GM23248 (cell line): ENCODE results near the gene KIF6. TPM values are rescaled to one million over a fixed set of nuclear protein-coding genes. Genes with fewer than 3 reads are reported as not detected.
A peak's percentile ranks its signal among the peaks of the same experiment; 100 is the strongest.

Experiments
- DNase-seq: peaks from one replicate; pipeline ENCODE4 v3.0.0-alpha.2; 2015
- H2AFZ ChIP-seq: fragments of 200-600 bp; sonication (generic); 2 replicates; pipeline ENCODE4 v1.6.1; 2016; ENCODE audit warnings: antibody characterized with exemption
- H3F3A ChIP-seq: fragments of 200-600 bp; sonication (generic); 2 replicates; pipeline ENCODE4 v1.6.1; 2016; ENCODE audit warnings: mild to moderate bottlenecking, antibody characterized with exemption, mixed run types; ENCODE audit not compliant: insufficient read depth
- H3K27ac ChIP-seq: fragments of 200-600 bp; sonication (generic); 2 replicates; pipeline ENCODE4 v1.5.1; 2016; ENCODE audit warnings: mild to moderate bottlenecking
- H3K27me3 ChIP-seq: fragments of 200-600 bp; sonication (generic); replicated peaks from 2 replicates; pipeline ENCODE4 v1.6.1; 2016; ENCODE audit warnings: mild to moderate bottlenecking; ENCODE audit not compliant: insufficient read depth
- H3K36me3 ChIP-seq: fragments of 200-600 bp; sonication (generic); 2 replicates; pipeline ENCODE4 v1.6.1; 2016; ENCODE audit warnings: low read depth, mild to moderate bottlenecking
- H3K4me1 ChIP-seq: fragments of 200-600 bp; sonication (generic); 2 replicates; pipeline ENCODE4 v1.6.1; 2016; ENCODE audit warnings: mild to moderate bottlenecking; ENCODE audit not compliant: insufficient read depth
- H3K4me2 ChIP-seq: fragments of 200-600 bp; sonication (generic); one replicate; pipeline ENCODE4 v1.6.1; 2016; ENCODE audit warnings: mild to moderate bottlenecking; ENCODE audit not compliant: unreplicated experiment
- H3K4me3 ChIP-seq: fragments of 200-600 bp; sonication (generic); 2 replicates; pipeline ENCODE4 v1.5.1; 2016; ENCODE audit warnings: mild to moderate bottlenecking
- H3K79me2 ChIP-seq: fragments of 200-600 bp; sonication (generic); 2 replicates; pipeline ENCODE4 v1.6.1; 2016; ENCODE audit warnings: mild to moderate bottlenecking; ENCODE audit not compliant: insufficient read depth
- H3K9ac ChIP-seq: fragments of 200-600 bp; sonication (generic); 2 replicates; pipeline ENCODE4 v1.6.1; 2016; ENCODE audit warnings: mild to moderate bottlenecking
- H3K9me2 ChIP-seq: fragments of 200-600 bp; sonication (generic); 2 replicates; pipeline ENCODE4 v1.6.1; 2016; ENCODE audit warnings: mixed run types, mild to moderate bottlenecking, moderate library complexity; ENCODE audit not compliant: insufficient read depth
- H3K9me3 ChIP-seq: fragments of 200-600 bp; sonication (generic); one replicate; pipeline ENCODE4 v1.6.1; 2017; ENCODE audit warnings: low read depth
- H4K20me1 ChIP-seq: fragments of 200-600 bp; sonication (generic); 2 replicates; pipeline ENCODE4 v1.6.0; 2016; ENCODE audit not compliant: insufficient read depth
- EZH2 ChIP-seq: fragments of 200-600 bp; sonication (generic); IDR thresholded peaks from 2 replicates; pipeline ENCODE4 v1.6.1; 2018; ENCODE audit warnings: antibody characterized with exemption, mild to moderate bottlenecking; ENCODE audit not compliant: insufficient read depth, poor library complexity, severe bottlenecking
- EZH2phosphoT487 ChIP-seq: fragments of 200-600 bp; sonication (generic); IDR thresholded peaks from 2 replicates; pipeline ENCODE4 v1.6.1; 2018; ENCODE audit warnings: antibody characterized with exemption, moderate library complexity, mild to moderate bottlenecking, low read depth; ENCODE audit not compliant: insufficient read depth
- WGBS, 2 experiments: methylation state at CpG; one replicate each; pipeline ENCODE4 v1.1.6; 2015 to 2017; ENCODE audit warnings: low lambda C conversion rate in 2 of 2, low coverage in 1 of 2; ENCODE audit errors: missing lambda C conversion rate in 2 of 2; 5-methylcytosine and 5-hydroxymethylcytosine counted together
- in situ Hi-C: fragments of 300-500 bp; cut with MboI; formaldehyde crosslinking; loops from 2 replicates; pipeline ENCODE4 v1.15.0; 2020
- polyA plus RNA-seq: library from polyadenylated mRNA; unstranded; fragments of >200 nt; fragmentation: Nextera tagmentation; extraction: Ambion mirVana; gene quantifications from 2 replicates; pipeline ENCODE4 v1.2.1, GENCODE V29; 2016
- total RNA-seq: library from RNA; depleted of rRNA; stranded (reverse); fragments of >200 nt; shearing (Covaris generic); gene quantifications from 2 replicates; pipeline ENCODE4 v1.2.3, GENCODE V29; 2014

KIF6 gene
- total and polyA plus RNA-seq, 2 experiments from 2014 or later: 0.22 to 0.91 TPM

GRCh38 chr6:39572661-39573340 lies 152.4 kb downstream of the KIF6 start:
- Histone ChIP-seq H3K27me3 (no peaks in the 10 kb centered on the region), H3K79me2 (no peaks in the 10 kb centered on the region), H3K9me3 (no peaks in the 10 kb centered on the region), H3K9ac (no peak overlapping the region), H3K4me2 (no peak overlapping the region), H2AFZ (no peak overlapping the region), H3K4me3 (no peak overlapping the region), H3K4me1 (peaks cover 10% of the 10 kb centered on the region), H3K36me3 (no peaks in the 10 kb centered on the region), H3K9me2 (no peaks in the 10 kb centered on the region), H4K20me1 (no peaks in the 10 kb centered on the region), H3K27ac (no peak overlapping the region), H3F3A (peaks cover 9% of the 10 kb centered on the region; the same call in 1 of the 2 replicates)
- 75 to 80% methylated on average over 3 of the region's 3 CpGs for WGBS, 2 experiments
- in situ Hi-C loops: no loop called here
- no peak for DNase-seq
- TF ChIP-seq EZH2 (no peak), EZH2phosphoT487 (no peak)

GRCh38 chr6:39568896-39569295 lies 156.3 kb downstream of the KIF6 start:
- H3K27me3 ChIP-seq: no peaks in the 10 kb centered on the region
- no peak overlapping the region for H3K4me2 ChIP-seq
- no peaks in the 10 kb centered on the region for H3K9me2 ChIP-seq
- H3K79me2 ChIP-seq: no peaks in the 10 kb centered on the region
- TF ChIP-seq EZH2phosphoT487 (no peak), EZH2 (no peak)
- no peak overlapping the region for H3K9ac ChIP-seq
- H4K20me1 ChIP-seq: no peaks in the 10 kb centered on the region
- H2AFZ ChIP-seq: no peak overlapping the region
- H3K27ac ChIP-seq: no peak overlapping the region
- in situ Hi-C loops: no loop called here
- H3K36me3 ChIP-seq: no peaks in the 10 kb centered on the region
- WGBS, 2 experiments: 2 to 5% methylated on average over 1 of the region's 1 CpG
- H3K9me3 ChIP-seq: no peaks in the 10 kb centered on the region
- H3F3A ChIP-seq: peaks cover 9% of the 10 kb centered on the region; the same call in 1 of the 2 replicates
- peaks cover 28% of the 10 kb centered on the region for H3K4me1 ChIP-seq
- peak; percentile 84 for DNase-seq
- no peak overlapping the region for H3K4me3 ChIP-seq

- H3K9me3 ChIP-seq: no peaks in the 10 kb centered on the region
- peaks cover 9% of the 10 kb centered on the region; the same call in 1 of the 2 replicates for H3F3A ChIP-seq
- H4K20me1 ChIP-seq: no peaks in the 10 kb centered on the region
- no peak overlapping the region for H3K27ac ChIP-seq
- TF ChIP-seq EZH2 (no peak), EZH2phosphoT487 (no peak)
- 30 to 45% methylated on average over 2 of the region's 2 CpGs for WGBS, 2 experiments
- no peaks in the 10 kb centered on the region for H3K36me3 ChIP-seq
- H3K79me2 ChIP-seq: no peaks in the 10 kb centered on the region
- H3K9ac ChIP-seq: no peak overlapping the region
- no peaks in the 10 kb centered on the region for H3K9me2 ChIP-seq
- no peak overlapping the region for H2AFZ ChIP-seq
- no peak overlapping the region for H3K4me3 ChIP-seq
- no peaks in the 10 kb centered on the region for H3K27me3 ChIP-seq
- no peak overlapping the region for H3K4me2 ChIP-seq
- in situ Hi-C loops: no loop called here
- peaks cover 28% of the 10 kb centered on the region for H3K4me1 ChIP-seq
- peak; percentile 43 for DNase-seq
Observed at GRCh38 chr6:39567091-39567490, 158.1 kb downstream of the KIF6 start.

- in situ Hi-C loops: no loop called here
- DNase-seq: peak; percentile 39
- Histone ChIP-seq H2AFZ (no peak overlapping the region), H3K79me2 (no peaks in the 10 kb centered on the region), H3K36me3 (no peaks in the 10 kb centered on the region), H4K20me1 (no peaks in the 10 kb centered on the region), H3K4me2 (peak overlapping the region; percentile 10), H3K4me3 (no peak overlapping the region), H3K4me1 (peaks cover 34% of the 10 kb centered on the region), H3F3A (peaks cover 9% of the 10 kb centered on the region; the same call in 1 of the 2 replicates), H3K27ac (no peak overlapping the region), H3K27me3 (no peaks in the 10 kb centered on the region), H3K9me3 (no peaks in the 10 kb centered on the region), H3K9me2 (no peaks in the 10 kb centered on the region), H3K9ac (no peak overlapping the region)
- no peak for TF ChIP-seq EZH2phosphoT487
- TF ChIP-seq EZH2: no peak
Observed at GRCh38 chr6:39566456-39566855, 158.8 kb downstream of the KIF6 start.

GRCh38 chr6:39565956-39566355 lies 159.3 kb downstream of the KIF6 start:
- Histone ChIP-seq H3K27ac (no peak overlapping the region), H3K79me2 (no peaks in the 10 kb centered on the region), H3K36me3 (no peaks in the 10 kb centered on the region), H3K9me3 (no peaks in the 10 kb centered on the region), H3K9me2 (no peaks in the 10 kb centered on the region), H3K4me2 (peak overlapping the region; percentile 10), H2AFZ (no peak overlapping the region), H3K9ac (no peak overlapping the region), H3K4me3 (no peak overlapping the region), H4K20me1 (no peaks in the 10 kb centered on the region), H3K4me1 (peaks cover 36% of the 10 kb centered on the region), H3F3A (peaks cover 9% of the 10 kb centered on the region; the same call in 1 of the 2 replicates), H3K27me3 (no peaks in the 10 kb centered on the region)
- 9 to 11% methylated on average over 1 of the region's 1 CpG for WGBS, 2 experiments
- no peak for DNase-seq
- in situ Hi-C loops: no loop called here
- TF ChIP-seq EZH2phosphoT487 (no peak), EZH2 (no peak)
